ENCODE data around the gene FOSL2. TPM values are rescaled to one million over a fixed set of nuclear protein-coding genes. Genes with fewer than 3 reads are reported as not detected.

The FOSL2 gene
- total RNA-seq: 18.0 and 37.3 TPM in 2 replicates

DNA sequence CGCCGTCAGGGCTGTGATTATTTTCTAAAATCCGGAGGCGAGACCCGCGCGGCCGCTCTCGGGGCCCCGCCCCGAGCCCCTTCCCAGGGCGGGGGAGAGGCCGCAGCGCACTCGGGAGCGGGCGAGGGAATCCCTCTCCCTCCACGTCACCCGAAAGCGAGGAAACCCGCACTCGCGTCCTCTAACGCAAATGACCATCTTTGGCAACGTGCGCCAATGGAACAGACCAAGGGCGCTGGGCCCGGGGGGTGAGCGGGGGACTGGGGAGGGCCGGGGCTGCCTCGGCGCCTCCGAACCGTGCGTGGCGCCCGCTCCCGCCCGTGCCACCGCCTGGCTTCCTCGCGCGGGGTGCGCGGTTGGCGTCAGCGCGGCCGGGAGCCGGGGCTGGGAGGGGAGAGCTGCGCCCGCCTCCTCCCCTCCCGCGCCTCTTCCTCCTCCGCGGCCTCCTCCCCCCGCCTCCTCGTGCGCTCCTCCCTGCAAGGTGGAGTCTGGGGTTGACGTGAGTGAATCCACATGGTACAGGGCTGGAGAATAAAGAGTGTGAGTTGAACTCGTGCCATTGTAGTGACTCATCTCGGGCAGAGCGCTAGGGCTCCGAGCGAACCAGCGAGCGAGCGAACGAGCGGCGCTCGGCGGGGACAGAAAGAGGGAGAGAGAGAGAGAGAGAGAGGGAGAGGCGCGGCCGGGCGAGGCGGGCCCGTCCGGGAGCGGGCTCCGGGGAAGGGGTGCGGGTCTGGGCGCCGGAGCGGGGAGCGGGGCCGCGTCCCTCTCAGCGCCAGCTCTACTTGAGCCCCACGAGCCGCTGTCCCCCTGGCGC lies at the start of gene FOSL2:
Gene FOSL2 (plus strand): TSS at position 562 of the 817 bp plus-strand sequence. CDS start 863 bp downstream, outside the sequence.
- DNase-seq (ENCODE audit: low read depth in 2 of 2): peak; percentile 100

DNA sequence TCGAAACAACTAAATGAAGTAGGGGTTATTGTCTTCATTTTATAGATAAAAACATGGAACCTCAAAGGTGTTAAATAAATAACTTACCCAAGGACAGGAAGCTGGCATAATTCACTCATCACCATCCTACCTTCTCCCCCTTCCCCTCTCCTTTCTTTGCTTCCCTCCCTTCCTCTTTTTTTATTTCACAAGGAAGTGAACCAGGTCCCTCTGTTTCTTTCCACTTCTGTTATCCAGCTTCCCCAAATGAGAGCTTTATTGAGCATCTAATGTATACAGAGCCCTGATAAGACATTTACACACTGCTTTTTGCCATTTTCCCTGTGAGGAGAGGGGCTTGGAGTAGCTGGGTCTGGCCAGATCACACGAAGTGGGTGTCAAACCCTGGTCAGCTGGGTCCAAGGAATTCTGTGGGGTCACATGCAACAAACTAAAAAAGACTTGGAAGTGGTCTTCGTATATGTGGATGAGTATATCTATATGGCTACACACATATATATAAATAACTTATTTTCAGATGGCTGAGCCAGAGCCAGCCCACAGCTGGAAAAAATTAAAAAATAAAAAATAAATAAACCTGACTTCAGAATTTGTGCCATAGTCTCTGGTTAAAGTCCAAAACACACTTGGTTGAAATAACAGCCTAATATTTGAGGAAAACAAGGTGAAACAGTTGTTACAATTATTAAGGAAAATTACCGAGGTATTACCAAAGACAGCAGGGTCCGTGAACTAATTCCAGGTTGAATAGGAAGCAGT lies 49.3 kb upstream of the FOSL2 start:
- no peak for DNase-seq (ENCODE audit: low read depth in 2 of 2)

DNA sequence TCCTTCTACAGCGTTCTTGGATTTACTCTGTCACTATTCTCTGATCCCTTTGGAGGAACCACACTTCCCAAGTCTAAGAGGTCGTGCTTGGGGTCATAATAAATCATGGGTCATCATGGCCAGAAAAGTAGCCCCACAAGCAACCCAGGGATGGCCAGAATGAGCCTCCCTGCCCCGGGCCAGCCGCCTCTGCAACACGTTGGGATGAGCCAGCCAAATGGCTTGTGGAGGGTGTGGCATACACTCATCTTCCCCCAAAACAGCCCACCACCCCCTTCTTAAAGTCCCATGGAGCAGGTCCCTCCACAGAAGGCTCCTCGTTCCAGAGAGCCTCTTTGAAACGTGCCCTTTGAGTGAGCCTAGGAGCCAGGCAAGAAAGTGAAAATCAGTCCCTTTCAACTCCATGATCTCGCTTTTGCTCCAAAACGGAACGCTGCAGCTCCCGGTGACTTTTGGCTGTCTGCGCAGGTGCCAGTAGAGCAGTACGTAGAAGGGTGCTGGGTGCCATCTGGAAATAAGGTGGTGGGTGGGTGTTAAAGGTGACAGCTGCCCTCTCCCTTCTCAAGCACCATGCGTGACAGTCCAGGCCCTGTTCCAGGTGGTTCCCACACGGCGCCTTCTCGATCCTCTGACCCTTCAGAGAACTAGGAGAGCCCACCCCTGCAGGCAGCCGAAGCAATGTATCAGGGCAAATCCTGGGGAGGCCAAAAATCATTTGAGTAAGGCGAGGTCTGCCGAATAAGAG lies 48.5 kb upstream of the FOSL2 start:
- no peak for DNase-seq (ENCODE audit: low read depth in 2 of 2)

DNA sequence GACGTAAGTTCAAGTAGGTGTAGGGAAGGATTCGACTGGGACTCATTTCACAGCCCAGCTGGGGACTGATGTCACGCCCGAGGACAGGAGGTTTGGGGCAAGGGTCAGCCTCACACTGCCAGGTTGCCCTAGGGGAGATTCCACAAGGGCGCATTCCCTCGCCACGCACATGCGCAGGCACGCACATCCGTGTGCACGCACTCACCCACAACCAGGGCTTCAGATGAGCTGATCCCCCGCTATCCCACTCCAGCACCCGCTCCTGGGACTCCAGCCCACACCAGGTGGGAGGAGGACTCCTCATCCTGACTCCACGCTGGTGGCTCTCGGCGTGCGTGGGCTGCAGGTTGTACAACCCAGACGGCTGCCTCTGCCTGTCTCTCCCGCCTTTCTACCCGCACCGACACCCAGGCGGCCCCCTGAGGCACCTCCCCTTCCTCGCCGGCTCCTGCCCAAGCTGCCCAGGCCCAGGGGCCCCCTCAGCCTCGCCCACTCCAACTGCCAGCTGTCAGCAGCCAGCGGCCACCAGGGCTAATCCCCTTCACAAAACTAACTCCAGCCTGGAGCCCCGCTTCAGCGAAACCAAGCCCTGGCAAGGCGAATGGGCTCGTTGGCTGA lies 47.8 kb upstream of the FOSL2 start:
- DNase-seq (ENCODE audit: low read depth in 2 of 2): no peak

DNA sequence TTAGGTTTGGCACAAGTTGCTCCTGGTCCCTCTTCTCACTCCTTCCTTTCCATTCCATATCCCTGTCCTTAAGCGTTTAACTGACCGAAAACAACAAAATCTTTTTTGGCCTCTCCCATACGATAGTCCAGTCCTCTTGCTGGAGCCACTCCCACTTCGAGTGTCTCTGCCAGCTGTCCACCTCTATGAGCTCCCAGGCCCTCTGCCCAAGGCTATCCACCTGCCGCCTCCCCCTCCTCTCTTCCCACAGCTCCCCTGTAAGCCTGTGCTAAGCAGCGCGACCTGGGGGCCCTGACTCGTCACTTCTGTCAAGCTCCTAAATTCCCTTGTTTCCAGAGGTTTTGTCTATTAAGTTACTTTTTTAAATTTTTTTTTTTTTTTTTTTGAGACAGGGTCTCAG lies 47.0 kb upstream of the FOSL2 start:
- no peak for DNase-seq (ENCODE audit: low read depth in 2 of 2)

DNA sequence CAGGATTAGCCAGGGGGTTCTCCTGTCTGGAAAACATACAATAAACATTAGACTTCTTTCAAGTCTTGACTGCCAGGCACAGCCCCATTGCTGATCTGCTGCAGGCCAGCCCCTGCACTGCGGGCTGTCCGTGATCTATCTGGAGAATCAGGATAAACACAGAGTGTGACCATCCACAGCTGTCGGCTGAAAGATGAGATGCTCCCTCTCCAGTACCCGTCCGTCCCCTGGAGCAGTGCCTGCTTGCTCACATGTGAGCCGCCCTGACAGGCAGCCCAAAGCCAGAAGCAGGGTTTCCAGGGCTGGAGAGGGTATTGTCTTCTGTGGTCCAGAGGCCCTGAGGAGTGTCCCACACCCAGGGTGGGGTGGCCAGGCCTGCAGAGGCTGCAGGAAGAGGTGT lies 46.1 kb upstream of the FOSL2 start:
- DNase-seq (ENCODE audit: low read depth in 2 of 2): no peak

DNA sequence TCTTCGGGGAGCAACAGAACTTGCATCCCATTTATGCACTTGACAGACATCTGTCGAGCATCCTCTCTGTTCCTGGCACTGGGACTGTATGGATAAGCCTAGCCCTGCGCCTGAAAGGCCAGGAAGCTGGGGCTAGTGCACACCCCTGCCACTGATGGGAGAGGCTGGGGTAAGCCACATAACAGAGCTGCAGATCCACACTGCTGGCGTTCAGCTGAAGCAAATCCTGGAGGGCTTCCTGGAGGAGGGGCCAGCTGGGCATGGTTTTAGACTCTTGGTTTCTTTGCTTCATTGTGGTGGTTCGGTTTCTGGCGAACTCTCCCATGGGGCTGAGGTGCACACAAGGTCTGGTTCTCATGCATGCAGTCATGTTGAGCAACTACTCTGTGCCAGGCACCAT lies 45.5 kb upstream of the FOSL2 start:
- no peak for DNase-seq (ENCODE audit: low read depth in 2 of 2)

DNA sequence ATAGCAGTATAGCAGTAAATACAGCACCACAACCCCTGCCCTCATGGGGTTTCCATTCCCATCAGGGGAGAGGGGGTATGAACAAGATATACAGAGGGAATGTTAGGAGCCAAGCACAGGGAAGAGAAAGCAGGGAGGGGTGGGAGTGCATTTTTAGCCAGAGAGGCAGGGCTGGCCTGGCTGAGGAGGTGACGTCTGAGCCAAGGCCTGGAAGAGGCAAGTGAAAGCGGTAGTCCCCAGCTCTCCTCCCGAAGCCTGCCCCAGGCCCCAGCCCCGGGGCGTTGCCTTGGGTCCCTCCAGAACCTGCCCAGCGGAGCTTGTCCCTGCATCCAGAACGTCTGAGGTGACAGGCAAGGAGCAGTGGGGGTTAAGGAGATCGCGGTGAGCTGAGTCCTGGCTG lies 45.1 kb upstream of the FOSL2 start:
- DNase-seq (ENCODE audit: low read depth in 2 of 2): no peak

DNA sequence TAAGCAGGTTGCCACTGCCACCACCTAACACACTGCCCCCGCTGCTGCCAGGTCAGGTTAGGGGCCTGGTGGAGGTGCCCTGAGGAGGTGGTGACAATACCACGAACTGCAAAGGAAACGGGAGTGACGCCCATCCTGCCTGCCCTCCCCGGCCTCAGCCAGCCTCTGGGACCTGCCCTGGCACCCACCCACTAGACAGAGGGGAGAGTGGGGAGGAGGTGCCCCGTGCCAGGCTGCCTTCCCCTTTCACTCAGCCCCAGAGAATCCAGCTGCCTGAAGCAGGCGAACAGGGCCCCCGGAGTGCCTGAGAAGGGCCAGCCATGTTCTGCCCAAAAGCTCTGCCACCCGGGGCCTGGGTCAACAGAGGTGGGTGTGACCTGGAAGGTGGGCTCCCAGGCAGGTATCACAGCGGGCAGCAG lies 44.5 kb upstream of the FOSL2 start:
- DNase-seq (ENCODE audit: low read depth in 2 of 2): no peak

DNA sequence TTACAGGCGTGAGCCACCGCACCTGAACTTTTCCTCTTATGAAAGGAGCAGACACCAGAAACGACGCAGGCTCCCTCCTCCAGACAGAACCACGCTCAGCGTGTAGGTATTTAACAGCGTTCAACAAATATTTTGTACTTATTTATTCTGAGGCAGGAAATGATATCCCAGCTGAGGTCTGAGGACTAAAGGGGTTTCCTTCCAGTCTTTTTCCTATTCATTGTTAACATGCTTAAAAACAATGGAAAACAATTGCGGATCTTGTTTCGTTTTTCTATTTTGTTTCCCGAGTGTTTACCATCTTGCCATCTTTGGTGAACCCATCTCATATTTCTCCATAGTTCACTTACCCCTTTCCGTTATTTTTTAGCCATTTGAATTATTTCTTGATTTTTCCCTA lies 43.7 kb upstream of the FOSL2 start:
- peak in 1 of 2 donors; percentile 81 for DNase-seq (ENCODE audit: low read depth in 2 of 2)

DNA sequence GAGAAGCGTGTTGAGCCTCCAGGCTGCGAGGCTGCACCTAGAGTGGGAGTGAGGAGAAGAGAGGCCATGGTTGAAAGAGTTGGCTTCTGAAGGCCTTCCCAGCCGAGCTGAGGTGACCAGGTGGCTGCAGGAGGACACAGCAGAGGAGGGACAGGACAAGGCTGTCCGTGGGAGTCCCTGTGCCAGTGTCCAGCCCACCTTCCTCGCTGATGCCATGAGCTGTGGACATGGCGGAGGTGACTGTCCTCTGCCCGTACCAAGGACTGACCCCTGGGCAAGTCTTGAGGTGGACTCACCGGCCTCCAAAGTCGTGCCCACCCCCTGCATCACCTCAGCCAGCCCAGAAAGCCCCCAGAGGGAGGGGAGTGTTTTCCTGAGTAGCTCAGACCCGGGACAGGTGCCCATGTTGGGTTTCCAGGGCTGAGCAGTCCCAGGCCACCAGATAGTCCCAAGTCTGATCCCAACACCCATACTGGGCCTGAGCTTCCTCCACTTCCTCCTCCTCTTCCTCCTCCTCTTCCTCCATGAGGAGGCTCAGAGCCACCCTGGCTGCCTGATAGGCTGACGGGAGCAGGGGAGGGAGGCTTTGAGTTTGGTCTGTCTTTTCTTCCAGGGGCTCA lies 43.0 kb upstream of the FOSL2 start:
- no peak for DNase-seq (ENCODE audit: low read depth in 2 of 2)

DNA sequence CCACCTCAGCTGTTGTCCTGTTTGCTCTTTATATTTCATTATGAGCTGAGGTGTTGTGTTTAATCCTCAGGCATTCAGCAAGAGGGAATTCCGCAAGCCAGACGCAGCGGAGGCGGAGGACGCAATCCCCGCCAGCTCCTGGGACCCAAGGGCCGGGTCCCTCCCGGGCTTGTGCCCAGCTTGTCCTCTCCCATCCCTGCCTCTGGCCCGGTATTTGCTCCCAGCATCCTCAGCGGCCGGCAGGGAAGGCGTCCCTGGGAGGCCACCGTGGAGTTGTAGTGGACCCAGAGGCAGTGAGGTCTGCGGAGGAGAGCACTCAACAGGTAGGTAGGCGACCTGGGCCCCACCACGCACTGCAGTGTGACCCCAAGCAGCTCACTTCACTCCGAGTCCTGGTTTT lies 42.5 kb upstream of the FOSL2 start:
- no peak for DNase-seq (ENCODE audit: low read depth in 2 of 2)

DNA sequence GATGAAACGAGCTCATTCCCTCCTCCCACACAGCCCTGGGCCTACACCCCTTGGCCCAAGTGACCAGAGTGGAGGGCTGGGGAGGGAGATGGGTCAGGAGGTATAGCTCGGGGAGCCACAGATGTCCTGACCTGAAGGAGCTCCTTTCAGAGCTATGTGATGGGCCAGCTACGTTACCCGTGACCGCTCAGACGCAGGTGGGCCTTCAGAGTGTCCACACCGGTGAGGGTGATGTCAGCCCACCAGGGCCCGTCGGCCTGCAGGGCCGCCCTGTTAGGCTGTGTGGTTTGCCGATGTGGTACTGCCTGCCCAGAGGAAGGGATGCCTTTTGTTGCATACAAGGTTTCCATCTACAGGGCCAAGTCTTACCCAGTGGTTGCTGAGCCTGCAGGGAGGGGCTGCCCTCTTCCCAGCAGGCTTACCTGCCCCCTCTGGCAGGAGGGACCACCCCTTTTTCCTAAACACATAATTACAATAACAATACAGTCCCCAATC lies 41.8 kb upstream of the FOSL2 start:
- DNase-seq (ENCODE audit: low read depth in 2 of 2): no peak

DNA sequence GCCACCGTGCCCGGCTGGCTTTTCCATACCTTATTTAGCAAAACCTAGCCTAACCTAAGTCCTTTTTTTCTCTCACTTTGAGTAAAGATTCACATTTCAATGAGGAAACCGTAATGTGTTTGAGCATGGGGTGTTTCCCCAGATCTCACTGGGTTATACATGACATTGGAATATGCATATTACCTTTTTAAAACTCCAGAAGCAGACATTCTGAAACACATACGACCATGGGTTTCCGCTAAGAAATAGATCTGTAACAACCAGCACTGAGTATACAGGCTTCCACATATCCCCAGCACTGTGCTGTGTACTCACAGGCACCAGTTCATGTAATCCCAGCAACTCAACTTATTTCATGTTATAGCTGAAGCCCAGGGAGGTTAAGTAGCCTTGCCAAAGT lies 41.0 kb upstream of the FOSL2 start:
- no peak for DNase-seq (ENCODE audit: low read depth in 2 of 2)

DNA sequence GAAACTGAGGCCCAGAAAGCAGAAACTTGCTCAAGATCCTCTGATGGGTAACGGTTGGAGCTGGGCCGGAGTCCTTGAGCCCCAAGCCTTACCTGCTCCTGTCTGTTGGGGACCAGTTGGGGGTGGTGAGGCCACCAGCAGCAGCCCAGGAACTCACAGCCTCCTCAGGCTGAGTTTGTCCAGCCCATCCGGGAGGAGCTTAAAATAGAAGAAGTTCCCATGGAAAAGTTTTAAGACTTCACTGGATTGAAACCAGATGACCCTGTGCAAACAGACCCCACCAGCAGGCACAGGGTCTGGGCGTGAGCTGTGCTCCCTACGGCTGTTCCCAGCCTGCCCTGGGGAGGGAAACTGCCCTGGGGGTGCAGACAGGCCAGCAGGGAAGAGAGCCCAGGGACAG lies 40.6 kb upstream of the FOSL2 start:
- no peak for DNase-seq (ENCODE audit: low read depth in 2 of 2)

DNA sequence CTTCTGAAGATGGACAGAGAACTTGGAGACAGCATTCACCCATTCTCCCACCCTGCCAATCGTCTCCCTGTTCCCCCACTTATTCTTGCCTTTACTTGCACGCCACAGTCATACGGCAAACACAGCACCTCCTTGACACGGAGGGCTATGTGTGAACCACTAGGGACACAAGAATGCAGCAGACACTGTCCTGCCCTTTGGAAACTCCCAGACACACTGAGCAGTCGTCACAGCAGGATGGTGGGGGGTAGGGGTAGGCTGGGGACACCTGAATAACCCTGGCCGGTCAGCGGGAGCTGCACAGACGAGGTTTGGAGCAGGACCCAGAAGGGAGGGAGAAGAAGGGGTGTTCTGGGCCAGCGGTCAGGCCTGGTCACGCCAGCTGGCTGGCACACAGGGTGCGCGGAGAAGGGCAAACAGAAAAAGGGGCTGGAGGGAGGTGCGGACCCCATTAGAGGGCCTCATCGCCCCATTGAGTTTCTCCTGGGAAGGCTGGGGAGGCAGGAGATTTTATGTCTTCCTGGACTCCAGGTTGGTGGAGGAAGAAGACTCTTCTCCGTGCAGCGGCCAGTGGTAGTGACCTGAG lies 40.0 kb upstream of the FOSL2 start:
- DNase-seq (ENCODE audit: low read depth in 2 of 2): no peak

DNA sequence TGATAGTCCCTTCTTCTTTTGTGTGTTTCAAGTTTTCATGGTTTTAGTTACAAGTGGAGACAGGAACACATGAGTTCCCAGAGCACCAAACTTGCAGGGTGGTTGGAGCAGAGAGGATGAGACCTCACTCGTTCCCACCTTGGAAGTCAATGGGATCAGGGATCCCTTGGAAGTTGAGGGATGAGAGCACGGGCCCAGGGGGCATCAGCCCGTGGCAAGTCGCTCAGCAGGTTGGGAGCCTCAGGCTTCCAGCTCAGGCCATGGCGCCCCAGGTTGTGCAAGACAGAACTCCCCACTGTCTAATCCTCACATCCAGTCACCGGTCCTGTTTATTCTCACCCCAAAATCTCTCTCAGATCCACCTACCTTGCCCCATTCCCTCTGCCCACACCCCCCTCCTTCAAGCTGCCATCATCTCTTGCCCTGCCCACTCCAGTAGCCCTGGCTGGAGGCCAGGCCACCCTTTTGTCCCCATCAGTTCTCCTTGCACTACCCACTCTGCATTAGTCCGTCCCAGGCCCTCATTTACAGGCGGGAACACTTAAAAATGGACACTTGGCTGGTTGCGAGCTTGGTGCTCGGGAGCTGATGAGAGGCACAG lies 37.6 kb upstream of the FOSL2 start:
- no peak for DNase-seq (ENCODE audit: low read depth in 2 of 2)

DNA sequence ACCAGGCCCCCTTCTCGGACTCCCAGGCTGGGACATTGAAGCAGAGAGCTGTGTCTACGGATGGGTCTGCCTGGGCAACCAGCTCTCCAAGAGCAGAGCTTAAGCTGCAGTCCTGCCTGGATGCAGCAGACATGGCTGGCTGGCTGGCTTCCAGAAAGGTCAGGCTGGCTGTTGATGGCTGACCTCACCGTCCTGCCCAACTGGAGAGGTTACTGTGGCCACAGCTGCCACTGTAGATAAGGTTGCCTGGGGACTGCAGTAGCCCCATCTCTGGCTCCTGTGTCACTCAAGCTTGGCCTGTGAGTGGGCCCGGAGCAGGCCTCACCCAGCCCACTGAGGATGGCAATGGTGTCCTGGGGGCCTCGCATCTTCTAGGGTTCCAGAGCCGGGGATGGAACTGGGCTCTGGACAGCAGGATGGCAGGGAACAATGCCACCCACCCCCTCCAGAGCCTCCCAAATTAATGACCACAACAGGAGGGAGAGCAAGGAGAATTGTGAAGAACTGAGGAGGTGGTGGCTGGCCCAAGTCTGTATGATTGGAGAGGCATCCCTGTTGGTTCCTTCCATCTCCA lies 37.0 kb upstream of the FOSL2 start:
- DNase-seq (ENCODE audit: low read depth in 2 of 2): peak; percentile 96 to 97

DNA sequence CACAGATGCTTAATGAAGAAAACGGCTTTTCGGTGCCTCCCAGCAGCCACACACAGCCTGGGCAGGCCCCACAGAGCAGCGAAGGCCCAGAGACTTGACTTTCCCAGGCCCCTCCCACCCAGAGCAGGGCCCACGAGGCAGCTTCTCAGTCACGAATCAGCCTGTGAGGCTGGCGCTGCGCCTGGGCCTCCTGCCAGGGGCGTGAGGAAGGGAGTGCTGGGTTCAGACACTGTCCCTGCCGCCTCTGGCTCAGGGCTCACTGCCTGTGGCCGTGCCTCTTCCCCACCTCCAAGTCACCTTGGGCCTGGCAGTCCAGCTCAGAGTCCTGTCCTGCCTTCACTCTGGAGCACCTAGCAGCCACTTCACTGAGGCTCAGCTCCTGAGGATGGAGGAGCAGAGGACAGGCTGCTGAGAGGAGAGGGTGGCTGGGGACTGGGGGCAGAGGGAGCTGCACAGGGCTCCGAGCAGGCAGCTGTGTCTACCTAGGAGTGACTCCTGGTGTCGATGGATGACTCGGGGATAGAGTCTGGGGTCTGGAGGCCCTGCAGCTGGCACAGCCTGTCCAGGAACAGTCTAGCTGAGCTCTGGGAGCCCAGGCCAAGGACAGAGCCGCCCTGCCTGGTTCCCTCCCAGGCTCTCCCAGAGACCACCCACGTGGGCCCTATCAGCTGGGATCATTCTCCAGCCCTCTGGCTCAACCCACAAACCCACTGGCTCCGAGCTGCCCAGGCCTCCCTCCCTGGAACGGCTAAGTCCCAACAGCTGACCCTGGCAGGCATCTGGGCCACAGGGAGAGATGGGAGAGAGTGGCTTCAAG lies 36.4 kb upstream of the FOSL2 start:
- peak; percentile 74 to 93 for DNase-seq (ENCODE audit: low read depth in 2 of 2)
